ENCODE results near the gene SORL1. TPM values are rescaled to one million over a fixed set of nuclear protein-coding genes. Genes with fewer than 3 reads are reported as not detected.

SORL1 gene
- total RNA-seq, 1 donor from 2014 or later, result 46.0 TPM

DNA sequence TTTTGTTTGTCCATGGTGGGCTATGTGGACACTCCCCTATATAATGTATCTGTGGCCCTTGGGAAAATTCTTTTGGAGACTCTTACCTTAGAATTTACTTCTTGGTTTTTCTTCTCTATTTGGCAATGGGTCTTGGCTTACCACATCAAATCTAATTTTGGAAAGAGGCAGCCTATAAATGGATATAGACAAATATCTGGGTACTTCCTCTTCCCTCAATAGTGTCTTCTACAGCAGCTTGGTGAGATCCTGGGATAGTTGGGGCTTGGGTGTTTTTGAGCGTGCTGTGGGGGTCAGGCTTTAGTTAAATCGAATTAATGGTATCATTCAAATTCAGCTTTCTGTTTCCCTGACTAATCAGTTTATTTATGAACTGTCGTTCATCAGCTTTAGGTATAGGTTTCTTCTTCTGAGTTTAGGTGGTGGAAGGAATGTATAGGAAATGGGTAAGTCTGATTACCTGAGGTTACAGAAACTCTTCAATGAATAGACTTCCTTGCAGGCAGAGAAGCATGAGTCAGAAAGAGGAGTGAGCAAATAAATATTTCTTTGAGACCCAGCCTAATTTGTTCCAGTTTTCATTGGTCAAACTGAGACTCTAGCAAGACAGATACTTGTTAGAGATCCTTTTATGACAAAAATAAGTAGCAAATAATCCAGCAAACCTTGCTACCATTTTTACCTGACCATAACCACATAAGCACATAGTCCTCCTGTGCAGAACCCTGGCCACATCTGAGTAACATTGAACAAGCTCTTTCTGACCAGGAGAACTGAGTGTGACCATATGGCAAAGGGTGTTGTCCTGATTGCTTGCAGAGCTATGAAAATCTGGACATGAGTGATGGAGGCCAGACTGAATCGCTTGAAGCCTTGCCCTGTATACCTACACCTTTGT, 69.3 kb downstream of the SORL1 start:
- Histone ChIP-seq H2AFZ (replicated peaks) (no peak overlapping the region), H3K36me3 (peaks cover 8% of the 10 kb centered on the region), H4K20me1 (ENCODE audit: low read depth) (no peaks in the 10 kb centered on the region), H3K4me3 (no peak overlapping the region), H3K4me1 (peaks cover 4% of the 10 kb centered on the region), H3F3A (ENCODE audit: low read depth) (peaks cover 16% of the 10 kb centered on the region), H3K4me2 (no peak overlapping the region), H3K27me3 (no peaks in the 10 kb centered on the region), H3K9me3 (ENCODE audit: low read depth) (peaks cover 6% of the 10 kb centered on the region), H3K27ac (no peak overlapping the region), H3K9ac (no peak overlapping the region), H3K79me2 (ENCODE audit: low read depth) (peaks cover 15% of the 10 kb centered on the region)
- H3K27ac Mint-ChIP-seq, result no peak overlapping the region
- H3K36me3 Mint-ChIP-seq, result peaks cover 11% of the 10 kb centered on the region
- H3K27me3 Mint-ChIP-seq (ENCODE audit: insufficient read depth, low read depth), result peaks cover 5% of the 10 kb centered on the region
- TF ChIP-seq EZH2 (IDR thresholded peaks at IDR 0.05), result no peak
- TF ChIP-seq EZH2phosphoT487 (IDR thresholded peaks at IDR 0.05), result no peak
- TF ChIP-seq, protein P1, sequence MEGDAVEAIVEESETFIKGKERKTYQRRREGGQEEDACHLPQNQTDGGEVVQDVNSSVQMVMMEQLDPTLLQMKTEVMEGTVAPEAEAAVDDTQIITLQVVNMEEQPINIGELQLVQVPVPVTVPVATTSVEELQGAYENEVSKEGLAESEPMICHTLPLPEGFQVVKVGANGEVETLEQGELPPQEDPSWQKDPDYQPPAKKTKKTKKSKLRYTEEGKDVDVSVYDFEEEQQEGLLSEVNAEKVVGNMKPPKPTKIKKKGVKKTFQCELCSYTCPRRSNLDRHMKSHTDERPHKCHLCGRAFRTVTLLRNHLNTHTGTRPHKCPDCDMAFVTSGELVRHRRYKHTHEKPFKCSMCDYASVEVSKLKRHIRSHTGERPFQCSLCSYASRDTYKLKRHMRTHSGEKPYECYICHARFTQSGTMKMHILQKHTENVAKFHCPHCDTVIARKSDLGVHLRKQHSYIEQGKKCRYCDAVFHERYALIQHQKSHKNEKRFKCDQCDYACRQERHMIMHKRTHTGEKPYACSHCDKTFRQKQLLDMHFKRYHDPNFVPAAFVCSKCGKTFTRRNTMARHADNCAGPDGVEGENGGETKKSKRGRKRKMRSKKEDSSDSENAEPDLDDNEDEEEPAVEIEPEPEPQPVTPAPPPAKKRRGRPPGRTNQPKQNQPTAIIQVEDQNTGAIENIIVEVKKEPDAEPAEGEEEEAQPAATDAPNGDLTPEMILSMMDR (IDR thresholded peaks at IDR 0.05), result no peak
- H3K4me1 Mint-ChIP-seq, result no peaks in the 10 kb centered on the region
- H3K4me3 Mint-ChIP-seq, result no peak overlapping the region
- H3K9me3 Mint-ChIP-seq, result peaks cover 14% of the 10 kb centered on the region
- no peak for DNase-seq (ENCODE audit: low spot score)

- no peak overlapping the region for H2AFZ ChIP-seq (replicated peaks)
- no peak overlapping the region for H3K9ac ChIP-seq
- H4K20me1 ChIP-seq (ENCODE audit: low read depth), result no peaks in the 10 kb centered on the region
- H3K4me2 ChIP-seq, result no peak overlapping the region
- TF ChIP-seq EZH2phosphoT487 (IDR thresholded peaks at IDR 0.05) (no peak), EZH2 (IDR thresholded peaks at IDR 0.05) (no peak)
- TF ChIP-seq, protein P1 (IDR thresholded peaks at IDR 0.05), result no peak
- Mint-ChIP-seq H3K27ac (peak overlapping the region; percentile 47), H3K4me3 (no peak overlapping the region), H3K27me3 (ENCODE audit: insufficient read depth, low read depth) (peaks cover 5% of the 10 kb centered on the region), H3K4me1 (no peaks in the 10 kb centered on the region), H3K36me3 (peaks cover 11% of the 10 kb centered on the region), H3K9me3 (peaks cover 14% of the 10 kb centered on the region)
- H3K4me1 ChIP-seq, result peaks cover 8% of the 10 kb centered on the region
- peaks cover 9% of the 10 kb centered on the region for H3K79me2 ChIP-seq (ENCODE audit: low read depth)
- H3K9me3 ChIP-seq (ENCODE audit: low read depth), result peaks cover 6% of the 10 kb centered on the region
- no peak overlapping the region for H3K4me3 ChIP-seq
- H3F3A ChIP-seq (ENCODE audit: low read depth), result peaks cover 16% of the 10 kb centered on the region
- DNase-seq (ENCODE audit: low spot score), result no peak
- peaks cover 8% of the 10 kb centered on the region for H3K36me3 ChIP-seq
- H3K27ac ChIP-seq, result no peak overlapping the region
- no peaks in the 10 kb centered on the region for H3K27me3 ChIP-seq
Measured at GRCh38 chr11:121522043-121522941, 70.2 kb downstream of the SORL1 start.

DNA sequence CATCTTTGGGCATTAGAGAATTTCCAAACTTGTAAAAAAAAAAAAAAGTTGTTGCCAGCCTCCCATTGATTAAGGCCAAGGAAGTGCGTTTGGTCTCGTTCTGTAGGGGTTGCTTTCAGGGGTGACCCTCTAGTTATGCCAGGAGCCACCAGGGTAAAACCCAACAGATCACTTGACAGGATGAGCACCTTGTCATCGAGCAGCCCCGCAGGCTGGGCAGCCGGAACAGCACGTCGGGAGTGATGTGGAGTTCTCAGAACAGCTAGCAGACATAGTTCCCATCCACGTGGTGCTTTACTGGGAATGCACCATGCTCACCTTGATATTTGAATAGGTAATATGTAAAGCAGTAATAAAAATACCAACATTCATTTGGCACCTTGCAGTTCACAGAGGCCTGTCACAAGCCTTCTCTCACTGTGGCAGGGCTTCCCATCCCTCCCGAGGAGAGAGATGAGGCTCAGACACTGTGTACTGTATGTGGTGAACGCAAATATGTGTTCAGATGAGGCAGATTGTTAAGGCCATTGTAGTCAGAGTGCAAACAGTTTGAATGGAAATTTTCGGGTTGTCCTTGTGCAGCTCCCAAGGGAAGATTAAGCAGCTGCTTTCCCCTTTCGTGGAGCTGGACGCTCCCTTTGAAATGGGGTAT, 71.6 kb downstream of the SORL1 start:
- H3K27me3 Mint-ChIP-seq (ENCODE audit: insufficient read depth, low read depth), result peaks cover 3% of the 10 kb centered on the region
- peaks cover 12% of the 10 kb centered on the region for H3K36me3 Mint-ChIP-seq

More for the DNA sequence above, 71.6 kb downstream of the SORL1 start:
- peaks cover 8% of the 10 kb centered on the region for H3K4me1 ChIP-seq
- H3K27me3 ChIP-seq, result no peaks in the 10 kb centered on the region
- peaks cover 9% of the 10 kb centered on the region for H3K79me2 ChIP-seq (ENCODE audit: low read depth)
- no peak overlapping the region for H3K4me3 ChIP-seq
- peak; percentile 27 for DNase-seq (ENCODE audit: low spot score)
- no peak overlapping the region for H3K4me3 Mint-ChIP-seq
- peaks cover 8% of the 10 kb centered on the region for H3K36me3 ChIP-seq
- no peak overlapping the region for H2AFZ ChIP-seq (replicated peaks)
- H3K4me1 Mint-ChIP-seq, result no peaks in the 10 kb centered on the region
- peaks cover 17% of the 10 kb centered on the region for H3K9me3 Mint-ChIP-seq
- TF ChIP-seq, protein P1 (IDR thresholded peaks at IDR 0.05), result no peak
- no peak for TF ChIP-seq EZH2phosphoT487 (IDR thresholded peaks at IDR 0.05)
- TF ChIP-seq EZH2 (IDR thresholded peaks at IDR 0.05), result no peak
- no peaks in the 10 kb centered on the region for H4K20me1 ChIP-seq (ENCODE audit: low read depth)
- no peak overlapping the region for H3K4me2 ChIP-seq
- H3K27ac ChIP-seq, result peak overlapping the region; percentile 47
- H3K9ac ChIP-seq, result no peak overlapping the region
- H3K27ac Mint-ChIP-seq, result no peak overlapping the region
- H3F3A ChIP-seq (ENCODE audit: low read depth), result peaks cover 16% of the 10 kb centered on the region
- H3K9me3 ChIP-seq (ENCODE audit: low read depth), result peaks cover 6% of the 10 kb centered on the region
